ENCODE results near the gene SLC9A9.

DNA sequence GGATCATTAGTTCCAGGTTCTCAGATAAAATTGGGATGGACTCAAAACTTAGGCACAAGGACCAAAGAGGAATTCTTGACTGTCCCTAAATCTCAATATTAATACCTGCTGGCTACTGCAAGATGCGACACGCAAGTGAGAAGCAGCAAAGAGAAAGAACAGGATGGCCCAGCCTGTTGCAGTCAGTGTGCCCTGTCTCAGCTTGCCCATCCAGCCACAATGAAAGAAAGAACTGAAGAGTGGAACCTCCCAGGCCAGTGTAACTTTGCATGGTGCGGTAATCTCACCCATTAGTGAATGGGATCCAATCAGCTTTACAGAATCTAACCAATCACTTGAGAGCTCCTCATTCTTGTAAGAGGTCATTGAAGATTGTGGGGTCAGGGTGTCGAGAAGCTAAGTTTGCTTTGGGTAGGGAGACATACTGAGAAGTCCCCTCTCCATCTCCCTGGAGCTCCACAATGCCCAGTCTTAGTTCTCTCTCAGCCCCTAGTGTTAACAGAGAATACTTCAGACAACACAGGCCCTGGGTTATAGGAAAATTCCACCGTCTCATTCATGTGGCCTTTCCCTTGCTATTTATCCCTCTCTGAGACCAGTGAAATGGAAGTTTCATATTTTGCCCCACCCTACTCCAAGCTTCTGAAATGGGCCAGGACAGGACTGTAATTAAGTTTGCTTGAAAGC is 3.2 kb upstream of the SLC9A9 start:
- TF ChIP-seq, protein P1, sequence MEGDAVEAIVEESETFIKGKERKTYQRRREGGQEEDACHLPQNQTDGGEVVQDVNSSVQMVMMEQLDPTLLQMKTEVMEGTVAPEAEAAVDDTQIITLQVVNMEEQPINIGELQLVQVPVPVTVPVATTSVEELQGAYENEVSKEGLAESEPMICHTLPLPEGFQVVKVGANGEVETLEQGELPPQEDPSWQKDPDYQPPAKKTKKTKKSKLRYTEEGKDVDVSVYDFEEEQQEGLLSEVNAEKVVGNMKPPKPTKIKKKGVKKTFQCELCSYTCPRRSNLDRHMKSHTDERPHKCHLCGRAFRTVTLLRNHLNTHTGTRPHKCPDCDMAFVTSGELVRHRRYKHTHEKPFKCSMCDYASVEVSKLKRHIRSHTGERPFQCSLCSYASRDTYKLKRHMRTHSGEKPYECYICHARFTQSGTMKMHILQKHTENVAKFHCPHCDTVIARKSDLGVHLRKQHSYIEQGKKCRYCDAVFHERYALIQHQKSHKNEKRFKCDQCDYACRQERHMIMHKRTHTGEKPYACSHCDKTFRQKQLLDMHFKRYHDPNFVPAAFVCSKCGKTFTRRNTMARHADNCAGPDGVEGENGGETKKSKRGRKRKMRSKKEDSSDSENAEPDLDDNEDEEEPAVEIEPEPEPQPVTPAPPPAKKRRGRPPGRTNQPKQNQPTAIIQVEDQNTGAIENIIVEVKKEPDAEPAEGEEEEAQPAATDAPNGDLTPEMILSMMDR (IDR thresholded peaks at IDR 0.05 in 8 of 11, conservative IDR thresholded peaks at IDR 0.05 in 3 of 11) = no peak
- TF ChIP-seq POLR2A (IDR thresholded peaks at IDR 0.05) = no peak
- TF ChIP-seq POLR2AphosphoS5 (IDR thresholded peaks at IDR 0.05) = no peak
